Pulmonary artery endothelial cell (primary cell): ENCODE measurements around the gene DCAF4. TPM values are rescaled to one million over a fixed set of nuclear protein-coding genes. Genes with fewer than 3 reads are reported as not detected.

ENCODE experiments used
- DNase-seq: peaks from one replicate; pipeline ENCODE4 v3.0.0-alpha.2; 2011; ENCODE audit warnings: low read depth, low spot score
- total RNA-seq: library from RNA; depleted of rRNA; stranded (reverse); fragments of >200 nt; gene quantifications from 2 replicates; pipeline ENCODE4 v1.2.3, GENCODE V29; 2014

Gene DCAF4
- total RNA-seq, 1 donor from 2014 or later: 10.4 TPM

DNA sequence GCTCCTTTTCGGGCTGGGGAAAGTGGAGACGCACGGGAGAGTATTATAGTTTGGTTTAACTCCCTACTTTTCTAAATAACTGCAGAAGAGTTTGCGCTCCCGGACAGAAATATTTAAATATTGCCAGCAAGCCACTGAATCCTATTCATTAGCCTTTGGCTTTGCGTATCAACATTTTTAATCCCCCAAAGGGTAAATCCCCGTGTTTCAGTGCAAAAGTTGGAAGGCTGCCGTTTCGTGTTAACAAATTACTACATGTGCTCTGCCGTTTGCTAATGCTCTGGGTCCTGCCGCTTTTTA is 32.0 kb upstream of the DCAF4 start:
- no peak for DNase-seq

DNA sequence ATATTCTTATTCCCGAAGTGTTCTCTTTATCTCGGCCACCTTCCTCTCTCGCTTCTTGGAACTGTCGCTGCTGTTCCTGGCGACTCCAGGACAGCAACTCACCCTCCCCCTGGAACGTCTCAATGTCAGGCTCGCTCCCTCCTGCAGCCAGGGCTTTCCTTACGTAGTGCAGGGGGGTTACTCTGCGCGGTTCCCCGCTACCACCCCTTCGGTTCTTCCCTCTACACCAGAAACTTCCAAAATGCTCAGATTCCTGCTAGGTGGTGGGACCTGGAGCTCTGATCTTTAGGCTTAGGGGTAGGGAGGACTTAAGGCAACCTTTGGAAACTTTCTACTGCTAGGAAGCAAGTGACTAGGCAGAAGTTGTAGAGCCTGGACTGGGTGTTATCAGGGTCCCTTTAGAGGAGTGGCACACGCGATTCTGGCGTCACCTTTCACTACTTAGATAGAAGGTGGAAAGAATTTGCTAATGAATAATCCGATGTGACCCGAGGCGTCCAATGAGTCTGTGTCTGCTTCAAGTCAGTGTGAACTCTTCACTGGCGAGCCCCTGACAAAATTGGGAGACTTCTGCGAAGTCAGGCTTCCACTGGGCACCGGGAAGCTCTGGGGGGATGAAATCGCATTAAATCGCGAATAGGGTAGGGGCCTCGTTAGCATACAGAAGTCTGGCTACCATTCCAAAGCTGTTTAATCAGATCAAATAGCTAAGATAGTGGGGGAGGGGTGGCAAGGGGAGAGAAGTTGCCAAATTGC is 31.5 kb upstream of the DCAF4 start:
- no peak for DNase-seq

DNA sequence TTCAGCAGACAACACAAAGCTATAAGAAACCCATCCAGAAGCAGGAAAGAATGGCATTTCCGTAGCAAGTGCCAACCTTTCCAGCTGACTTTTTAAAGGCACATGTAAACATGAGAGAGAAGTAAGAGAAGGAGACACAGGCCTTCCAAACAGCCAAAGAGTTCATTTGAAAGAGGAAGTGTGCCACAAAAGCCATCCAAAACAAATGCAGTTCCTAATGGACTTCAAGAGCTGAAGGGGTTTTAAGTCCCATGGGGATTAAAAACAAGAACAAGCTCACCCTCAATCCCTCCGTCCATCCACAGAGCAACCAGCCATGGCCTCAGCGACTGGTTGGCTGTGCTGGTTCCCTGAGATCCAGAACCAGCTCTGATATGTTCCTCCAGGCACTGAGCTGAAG is 27.8 kb upstream of the DCAF4 start:
- DNase-seq: no peak

DNA sequence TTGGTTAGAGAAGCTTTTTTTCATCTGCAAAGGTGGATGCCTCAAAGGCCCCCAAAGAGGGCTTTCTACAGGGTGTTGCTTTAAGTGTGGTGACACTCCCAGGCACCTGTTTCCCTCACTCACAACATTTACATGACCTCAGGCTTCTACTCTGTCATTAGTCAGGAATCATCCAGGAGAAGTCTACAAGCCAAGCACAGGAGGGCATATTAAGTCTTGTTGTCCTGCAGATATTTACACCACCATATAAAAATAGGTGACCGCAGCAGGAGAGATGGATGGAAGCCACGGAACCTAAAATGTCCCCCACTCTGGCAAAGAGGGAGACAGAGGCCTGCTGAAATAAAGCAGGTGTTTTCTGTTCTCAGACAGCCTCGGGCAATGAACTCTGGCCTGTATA is 24.9 kb upstream of the DCAF4 start:
- no peak for DNase-seq

DNA sequence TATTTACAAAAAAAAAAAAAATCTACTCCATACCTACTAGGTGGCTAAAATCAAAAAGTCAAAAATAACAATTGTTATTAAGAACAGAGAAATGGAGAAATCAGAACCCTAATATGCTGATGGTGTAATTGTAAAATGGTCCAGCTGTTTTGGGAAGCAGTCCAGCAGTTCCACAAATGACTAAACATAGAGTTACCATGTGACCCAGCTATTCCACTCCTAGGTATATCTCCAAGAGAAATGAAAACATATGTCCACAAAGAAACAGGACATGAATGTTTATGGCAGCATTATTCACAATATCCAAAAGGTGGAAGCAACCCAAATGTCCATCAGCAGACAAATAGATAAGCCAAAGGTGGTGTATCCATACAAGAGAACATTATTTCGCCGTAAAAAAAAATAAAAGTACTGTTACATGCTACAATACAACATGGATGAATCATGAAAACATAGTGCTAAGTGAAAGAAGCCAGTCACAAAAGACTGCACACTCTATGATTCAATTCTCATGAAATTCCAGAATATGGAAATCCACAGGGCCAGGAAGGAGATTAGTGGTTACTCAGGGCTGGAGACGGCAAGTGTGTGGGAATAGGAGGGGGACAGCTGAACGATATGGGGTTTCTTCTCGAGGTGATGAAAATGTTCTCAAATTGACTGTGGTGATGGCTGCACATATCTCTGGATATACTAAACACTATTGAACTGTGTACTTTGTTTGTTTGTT is 23.3 kb upstream of the DCAF4 start:
- DNase-seq: no peak

DNA sequence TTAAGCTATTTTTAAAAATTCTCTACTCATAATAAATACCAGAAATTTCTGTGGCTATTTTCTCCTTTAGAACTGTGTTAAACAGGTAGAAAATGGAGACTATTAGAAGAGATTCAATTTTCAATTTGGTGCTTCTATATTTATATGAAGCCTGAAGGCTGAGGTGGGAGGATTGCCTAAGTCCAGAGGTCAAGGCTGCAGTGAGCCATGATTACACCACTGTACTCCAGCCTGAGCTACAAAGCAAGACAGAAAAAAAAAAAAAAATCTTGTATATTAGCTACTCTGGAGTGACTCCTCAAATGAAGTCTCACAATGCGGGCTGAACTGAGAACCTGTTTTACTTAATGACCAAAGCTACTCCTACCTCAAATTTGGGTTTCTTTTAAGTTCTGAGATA is 22.5 kb upstream of the DCAF4 start:
- no peak for DNase-seq

DNA sequence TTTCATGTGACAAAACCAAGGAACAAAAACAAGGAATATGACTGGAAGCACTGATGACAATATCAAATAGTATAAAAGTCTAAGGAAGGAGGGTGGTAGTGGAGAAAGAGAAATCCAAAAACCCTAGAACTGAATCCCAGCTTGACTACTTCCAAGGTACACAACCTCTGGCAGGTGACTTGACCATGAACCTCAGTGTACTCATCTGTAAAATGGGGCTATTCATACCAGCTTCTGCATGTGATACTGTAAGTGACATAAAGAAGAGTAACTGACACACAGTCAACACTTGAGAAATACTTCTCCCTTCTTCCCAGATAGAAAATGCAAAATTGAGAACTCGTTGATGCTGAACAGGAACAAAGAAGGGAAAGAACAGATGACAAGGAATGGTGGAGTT is 22.0 kb upstream of the DCAF4 start:
- DNase-seq: no peak

DNA sequence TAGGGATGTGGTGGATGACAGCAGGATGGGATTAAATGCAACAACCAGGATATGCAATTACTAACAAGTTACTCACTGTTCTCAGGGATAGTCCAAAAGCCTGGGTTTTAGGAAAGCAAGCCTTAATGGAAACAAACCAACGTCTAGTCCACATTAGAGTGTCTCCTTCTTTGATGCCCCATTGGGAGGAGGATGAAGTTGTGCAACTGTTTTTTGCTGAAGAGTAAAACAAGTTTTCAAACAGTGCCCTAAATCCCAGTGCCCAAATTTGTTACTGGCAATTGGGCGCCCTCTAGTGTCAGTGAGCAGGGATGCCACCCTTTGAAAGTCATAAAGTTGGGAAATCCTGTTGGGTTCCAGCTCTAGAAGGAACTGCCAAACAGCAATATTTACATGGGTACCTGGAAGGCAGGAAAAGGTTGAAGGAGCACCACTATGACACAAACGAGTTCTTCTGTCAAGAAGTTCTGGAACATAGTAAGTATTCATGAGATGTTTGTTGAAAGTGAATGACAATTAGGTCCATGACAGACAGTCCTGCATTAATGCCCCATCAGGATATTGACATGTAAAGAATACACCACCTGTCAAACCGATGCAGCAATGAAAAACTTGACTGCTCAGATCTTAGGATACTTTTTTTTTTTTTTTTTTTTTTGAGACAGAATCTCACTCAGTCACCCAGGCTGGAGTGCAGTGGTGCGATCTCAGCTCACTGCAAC is 21.3 kb upstream of the DCAF4 start:
- DNase-seq: no peak

DNA sequence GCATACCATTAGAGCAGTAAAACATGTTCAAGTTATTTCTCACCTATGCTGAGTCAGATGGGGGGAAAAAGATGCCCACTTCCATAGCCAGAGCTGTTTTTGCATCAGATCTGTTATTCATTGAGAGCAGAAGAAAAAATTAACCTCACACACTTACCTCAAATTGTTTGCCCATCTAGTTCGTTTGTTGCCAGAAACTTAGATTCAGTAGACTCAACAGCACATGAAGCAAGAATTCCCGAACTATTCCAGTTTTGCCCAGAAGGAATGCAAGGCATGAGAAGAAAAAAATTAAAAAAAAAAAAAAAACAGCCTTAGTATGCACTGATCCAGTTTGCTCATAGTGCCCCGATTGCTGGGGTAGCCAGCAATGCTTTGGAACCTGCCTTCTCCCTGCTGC is 19.9 kb upstream of the DCAF4 start:
- DNase-seq: no peak

DNA sequence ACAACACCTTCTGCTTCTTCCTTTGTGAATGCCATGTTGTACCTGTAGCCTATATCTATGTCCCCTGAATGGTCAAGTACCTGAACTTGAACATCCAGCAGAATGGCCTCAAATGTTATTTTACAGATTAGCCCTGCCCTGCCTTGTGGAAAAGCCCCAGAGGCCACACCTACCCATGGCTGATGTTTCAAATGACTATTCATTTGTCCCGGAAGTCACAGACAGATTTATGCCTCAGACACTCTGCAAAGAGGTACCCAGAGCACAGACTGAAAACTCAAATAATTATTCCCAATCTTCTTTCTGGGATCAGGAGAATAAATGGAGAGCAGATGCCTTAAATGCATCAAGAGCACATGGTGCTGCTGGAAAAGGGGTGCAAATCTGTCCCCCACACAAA is 19.4 kb upstream of the DCAF4 start:
- no peak for DNase-seq

DNA sequence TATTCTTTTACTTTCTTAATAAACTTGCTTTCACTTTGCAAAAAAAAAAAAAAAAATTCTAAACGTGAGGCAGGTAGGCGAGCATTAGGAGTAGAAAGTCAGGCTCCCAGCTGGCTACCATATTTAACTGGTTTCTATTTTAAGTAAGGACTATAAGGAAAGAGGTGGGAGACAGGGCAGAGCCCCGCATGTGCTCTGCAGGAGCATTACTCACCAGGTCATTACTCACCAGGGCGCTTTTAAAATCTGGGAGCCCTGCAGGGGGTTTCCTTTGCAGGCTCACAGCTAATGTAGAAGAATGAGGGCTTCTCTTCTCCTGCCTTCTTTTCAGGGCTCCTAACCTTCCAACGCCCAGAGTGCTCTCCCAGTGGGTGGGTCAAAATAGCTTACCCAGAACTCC is 18.4 kb upstream of the DCAF4 start:
- DNase-seq: no peak

DNA sequence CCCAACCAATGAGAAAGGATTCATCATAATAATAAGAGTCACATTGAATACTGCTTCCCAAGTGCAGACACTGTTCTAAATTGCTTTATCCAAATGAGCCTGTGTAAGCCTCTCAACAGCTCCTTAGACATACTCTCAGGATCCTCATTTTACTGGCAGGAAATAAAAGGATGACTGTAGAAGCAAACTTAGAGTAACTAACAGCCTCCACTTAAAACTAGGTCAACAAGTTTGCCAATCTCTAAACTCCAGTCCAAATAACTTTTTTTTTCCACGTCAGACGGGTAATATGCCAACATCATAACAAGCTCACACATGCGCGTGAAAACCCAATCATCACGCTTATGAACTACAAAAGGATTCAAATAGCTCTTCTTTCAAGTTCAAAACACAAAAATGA is 17.1 kb upstream of the DCAF4 start:
- no peak for DNase-seq

DNA sequence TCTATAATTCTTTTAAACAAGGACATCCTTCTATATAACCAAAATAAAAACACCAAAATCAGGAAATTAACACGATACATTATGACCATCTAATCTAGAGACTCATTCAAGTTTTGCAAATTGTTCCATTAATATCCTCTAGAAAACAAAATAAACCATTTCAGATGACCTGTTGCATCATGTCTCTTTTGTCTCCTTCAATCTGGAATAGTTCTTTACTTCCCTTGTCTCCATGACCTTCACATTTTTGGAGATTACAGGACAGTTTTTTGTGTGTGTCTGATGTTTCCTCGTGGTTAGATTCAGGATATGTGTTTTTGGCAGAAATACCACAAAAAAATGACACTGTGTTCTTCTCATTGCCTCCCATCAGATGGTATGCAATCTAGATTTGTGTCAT is 12.5 kb upstream of the DCAF4 start:
- no peak for DNase-seq

DNA sequence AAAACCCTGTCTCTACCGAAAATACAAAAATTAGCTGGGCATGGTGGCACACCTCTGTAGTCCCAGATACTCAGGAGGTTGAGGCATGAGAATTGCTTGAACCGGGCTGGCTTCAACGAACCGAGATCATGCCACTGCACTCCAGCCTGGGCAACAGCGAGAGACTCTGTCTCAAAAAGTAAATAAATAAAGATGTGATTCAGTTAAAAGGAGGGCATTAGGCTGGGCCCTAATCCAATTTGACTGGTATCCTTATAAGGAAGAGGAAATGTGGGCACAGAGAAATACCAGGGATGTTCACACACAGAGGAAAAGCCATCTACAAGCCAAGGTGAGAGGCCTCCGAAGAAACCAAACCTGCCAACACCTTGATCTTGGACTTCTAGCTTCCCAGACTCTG is 10.1 kb upstream of the DCAF4 start:
- DNase-seq: no peak

DNA sequence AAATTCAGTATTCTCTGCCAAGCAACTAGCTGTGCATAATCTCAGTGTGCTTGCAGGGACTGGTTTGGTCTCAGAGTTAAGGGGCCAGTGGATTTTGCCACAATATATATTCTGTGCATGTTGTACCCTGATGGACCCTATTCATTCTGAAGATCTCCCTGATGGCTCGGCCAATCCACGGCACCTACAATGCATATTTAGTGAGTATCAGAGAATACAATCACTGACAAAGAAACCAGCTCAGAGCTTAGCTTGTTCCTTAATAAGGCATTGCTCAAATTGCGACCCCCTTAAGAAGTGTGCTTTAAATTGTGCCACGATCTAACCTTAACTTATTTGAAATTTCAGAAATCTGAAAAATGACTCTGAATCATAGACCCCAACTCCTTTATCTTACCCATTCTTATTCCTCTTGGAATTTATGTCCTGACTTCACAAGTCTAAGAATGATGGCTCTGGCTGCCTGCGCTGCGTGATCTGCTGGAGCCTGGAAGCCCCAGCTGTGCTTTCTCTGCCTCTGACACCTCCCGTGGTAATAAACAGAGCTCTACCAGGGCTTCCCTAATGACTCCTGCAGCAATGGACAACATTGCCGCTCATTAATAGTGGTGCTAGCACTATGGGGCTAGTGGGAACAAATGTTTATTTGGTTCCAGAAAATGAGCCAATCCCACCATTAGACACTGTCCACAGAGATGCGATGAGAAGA is 9.0 kb upstream of the DCAF4 start:
- DNase-seq: no peak

DNA sequence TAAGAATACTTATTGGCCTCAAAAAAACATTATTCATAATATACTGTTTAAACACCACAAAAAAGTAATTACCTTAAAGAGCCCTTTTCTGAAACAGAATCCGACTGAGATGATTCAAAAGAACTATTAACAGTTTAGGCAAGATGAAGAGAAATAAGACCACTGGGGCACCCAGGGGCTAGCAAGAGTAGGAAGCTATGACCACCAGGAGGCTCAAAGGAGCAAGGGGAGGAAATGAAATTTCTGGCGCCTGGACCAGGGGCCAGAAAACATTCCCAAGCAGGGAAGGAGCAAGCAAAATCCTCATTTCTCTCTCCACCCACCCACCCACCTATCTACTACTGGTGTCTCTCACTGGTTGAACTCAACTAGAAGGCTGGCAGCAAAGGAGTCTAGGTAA is 6.3 kb upstream of the DCAF4 start:
- no peak for DNase-seq

DNA sequence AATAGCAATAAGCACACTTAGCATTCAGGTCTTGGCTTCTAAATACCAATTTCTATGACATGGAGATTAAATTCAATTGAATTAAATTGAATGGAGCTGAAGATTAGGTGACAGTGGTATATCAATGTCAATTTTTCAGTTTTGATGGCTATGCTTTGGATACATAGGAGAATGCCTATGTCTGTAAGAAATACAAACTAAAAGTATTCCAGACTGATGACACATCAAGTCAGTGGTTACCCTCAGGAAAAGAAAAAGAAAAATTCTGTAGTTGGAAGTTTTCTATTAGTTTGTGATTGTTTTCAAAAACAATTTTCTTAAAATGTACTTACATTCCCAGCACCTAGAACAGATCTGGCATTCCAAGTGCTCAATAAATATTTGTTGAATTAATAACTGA is 4.9 kb upstream of the DCAF4 start:
- no peak for DNase-seq

DNA sequence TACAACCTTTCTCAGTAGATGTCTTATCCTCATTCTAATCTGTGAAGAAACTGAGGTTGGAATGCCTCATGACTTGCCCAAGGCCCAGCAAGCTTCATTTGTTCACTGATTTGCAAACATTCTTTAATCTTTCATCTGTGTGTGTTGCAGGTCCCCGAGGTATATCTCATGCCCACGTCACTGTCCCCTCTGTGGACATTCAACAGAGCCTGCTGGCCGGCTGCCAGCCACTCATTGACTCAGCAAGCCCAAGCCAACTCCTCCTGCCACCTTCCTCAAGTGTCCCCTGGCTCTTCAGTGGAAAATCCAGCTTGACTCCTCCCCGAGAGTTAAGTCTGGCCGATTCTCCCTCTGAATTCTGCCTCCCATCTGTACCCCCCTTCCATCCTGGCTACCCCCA is 1.9 kb upstream of the DCAF4 start:
- no peak for DNase-seq

DNA sequence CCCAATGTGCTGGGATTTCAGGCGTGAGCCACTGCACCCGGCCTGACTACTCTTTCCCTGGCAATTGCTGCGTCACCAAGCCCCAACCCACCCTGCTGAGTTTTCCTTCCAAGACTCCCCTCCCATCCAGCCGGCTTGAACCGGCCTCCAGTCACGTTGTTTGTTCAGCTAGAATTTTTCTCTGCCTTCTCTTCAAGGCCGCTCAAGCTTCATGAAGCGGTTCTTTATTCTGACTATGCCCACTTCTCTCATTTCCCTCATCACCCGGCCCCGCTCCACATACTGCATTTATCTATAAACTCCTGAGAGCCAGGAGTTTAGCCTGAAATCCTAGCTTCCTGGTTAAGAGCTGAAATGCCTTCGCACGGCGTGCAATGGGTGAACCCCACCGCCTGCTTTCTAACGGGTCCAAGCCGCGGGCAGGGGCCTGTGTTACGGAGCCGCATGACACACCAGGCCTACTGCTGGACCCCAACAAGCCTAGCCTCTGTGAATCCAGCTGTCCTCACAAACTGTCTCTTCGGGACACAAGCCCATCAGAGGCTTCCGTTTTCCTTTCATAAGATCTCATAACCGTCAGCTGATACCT is 999 bp upstream of the DCAF4 start:
- DNase-seq: no peak

DNA sequence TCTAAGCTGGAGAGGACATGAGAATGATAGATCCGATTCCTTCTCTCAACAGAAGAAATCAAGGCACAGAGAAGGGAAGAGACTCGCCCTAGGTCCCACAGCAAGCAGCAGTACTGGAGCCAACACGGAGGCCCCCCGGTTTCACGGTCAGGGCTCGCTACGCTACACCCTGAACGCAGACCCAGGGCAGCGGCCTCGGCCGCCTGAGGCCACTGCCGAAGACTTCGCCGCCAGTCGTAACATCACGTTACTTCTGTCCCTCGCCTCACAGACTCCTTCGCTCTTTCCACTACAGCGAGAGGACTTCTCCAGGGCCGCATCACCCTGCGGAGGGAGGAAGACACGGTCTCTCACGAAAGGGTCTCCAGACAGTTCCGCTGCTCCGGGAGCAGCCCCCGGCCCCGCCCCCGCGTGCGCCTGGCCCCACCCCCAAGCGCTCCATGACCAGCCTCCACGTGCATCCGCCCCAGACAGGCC is 411 bp upstream of the DCAF4 start:
- DNase-seq: no peak

DNA sequence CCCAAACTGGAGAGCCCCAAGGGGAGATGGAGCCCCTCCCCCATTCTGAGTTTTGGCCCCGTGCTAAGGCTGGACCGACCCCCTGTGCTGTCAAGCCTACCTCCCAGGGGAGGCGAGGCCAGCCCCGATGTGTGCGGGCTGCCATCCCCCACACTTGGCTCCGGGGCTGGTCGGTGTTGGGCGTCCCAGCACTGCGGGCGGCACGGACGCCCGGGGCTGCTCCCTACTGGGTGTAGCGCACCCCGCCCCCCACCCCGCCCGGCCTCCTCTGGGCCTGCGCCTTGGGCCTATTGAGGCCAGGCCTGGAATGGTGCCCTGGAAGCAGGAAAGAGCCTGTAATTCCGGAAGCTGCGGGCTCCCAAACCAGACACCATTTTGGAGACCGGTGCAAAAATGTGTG is 2.6 kb downstream of the DCAF4 start:
- no peak for DNase-seq
